HEK293T (cell line): ENCODE data around the gene STX18.

Source experiments
- ARNT ChIP-seq: fragments of 450-650 bp; IDR thresholded peaks from 2 replicates; pipeline ENCODE4 v1.6.1; 2017; ENCODE audit warnings: mild to moderate bottlenecking
- BHLHE40 ChIP-seq: fragments of 450-650 bp; IDR thresholded peaks from 2 replicates; pipeline ENCODE4 v1.6.1; 2016; ENCODE audit warnings: mild to moderate bottlenecking, moderate library complexity, borderline replicate concordance
- FOXA1 ChIP-seq: fragments of 450-650 bp; IDR thresholded peaks from 2 replicates; pipeline ENCODE4 v1.6.1; 2016; ENCODE audit warnings: mild to moderate bottlenecking
- FOXK2 ChIP-seq: fragments of 450-650 bp; IDR thresholded peaks from 2 replicates; pipeline ENCODE4 v1.6.1; 2016; ENCODE audit warnings: mild to moderate bottlenecking
- FOXM1 ChIP-seq: fragments of 450-650 bp; IDR thresholded peaks from 2 replicates; pipeline ENCODE4 v1.6.1; 2017; ENCODE audit warnings: mild to moderate bottlenecking, borderline replicate concordance
- HDGF ChIP-seq: fragments of 450-650 bp; IDR thresholded peaks from 2 replicates; pipeline ENCODE4 v1.6.1; 2017; ENCODE audit warnings: antibody characterized with exemption, borderline replicate concordance
- L3MBTL2 ChIP-seq: fragments of 450-650 bp; conservative IDR thresholded peaks from 2 replicates; pipeline ENCODE4 v1.6.1; 2016; ENCODE audit warnings: mild to moderate bottlenecking
- LEF1 ChIP-seq: fragments of 450-650 bp; IDR thresholded peaks from 2 replicates; pipeline ENCODE4 v1.6.1; 2017; ENCODE audit warnings: mild to moderate bottlenecking, borderline replicate concordance
- PKNOX1 ChIP-seq: fragments of 450-650 bp; IDR thresholded peaks from 2 replicates; pipeline ENCODE4 v1.6.1; 2016
- SUZ12 ChIP-seq: fragments of 450-650 bp; IDR thresholded peaks from 2 replicates; pipeline ENCODE4 v1.6.1; 2016; ENCODE audit warnings: mild to moderate bottlenecking
- TARDBP ChIP-seq: fragments of 450-650 bp; IDR thresholded peaks from 2 replicates; pipeline ENCODE4 v1.6.1; 2016
- ZNF384 ChIP-seq: fragments of 450-650 bp; IDR thresholded peaks from 2 replicates; pipeline ENCODE4 v1.6.1; 2016

GRCh38 chr4:4422856-4423499 is 118.9 kb downstream of the STX18 start:
- no peak for TF ChIP-seq PKNOX1
- no peak for TF ChIP-seq ZNF384
- no peak for TF ChIP-seq FOXK2
- TF ChIP-seq SUZ12: no peak
- TF ChIP-seq TARDBP: no peak
- TF ChIP-seq ARNT: no peak
- TF ChIP-seq LEF1: no peak
- no peak for TF ChIP-seq BHLHE40
- no peak for TF ChIP-seq FOXM1
- TF ChIP-seq HDGF: no peak
- no peak for TF ChIP-seq L3MBTL2
- TF ChIP-seq FOXA1: no peak
